ENCODE measurements around the gene ENHO.

GRCh38 chr9:34545497-34545896 is 22.7 kb upstream of the ENHO start:
- TF ChIP-seq CTCF (IDR thresholded peaks at IDR 0.05; ENCODE audit: low read depth, low read length, poor library complexity, severe bottlenecking) (no peak), EZH2phosphoT487 (IDR thresholded peaks at IDR 0.05; ENCODE audit: borderline replicate concordance, low read length) (no peak)

All from DOHH2 (cell line).